Spleen (tissue), 11 donors: ENCODE data around the gene TIMM50. TPM values are rescaled to one million over a fixed set of nuclear protein-coding genes. Genes with fewer than 3 reads are reported as not detected.
A peak's percentile ranks its signal among the peaks of the same experiment; 100 is the strongest.

Experiments
- DNase-seq: peaks from one replicate; pipeline ENCODE4 v3.0.0-alpha.2; 2020
- H3K27ac ChIP-seq, 8 donors: fragments of 200-600 bp; sonication (generic) in 7 of 8; 1 replicate in 4 of 8; 2 replicates in 4 of 8; pipeline versions ENCODE4 v1.5.0 to v1.8.0; 2016 to 2021; ENCODE audit warnings: inconsistent platforms in 4 of 8, mild to moderate bottlenecking in 4 of 8, moderate library complexity in 1 of 8
- H3K27me3 ChIP-seq, 7 donors: fragments of 200-600 bp; sonication (generic) in 6 of 7; replicated peaks in 1 of 7; 1 replicate in 4 of 7; 2 replicates in 3 of 7; pipeline versions ENCODE4 v1.5.0 to v1.8.0; 2016 to 2021; ENCODE audit warnings: inconsistent platforms in 3 of 7, mild to moderate bottlenecking in 1 of 7
- H3K36me3 ChIP-seq, 6 donors: fragments of 200-600 bp; sonication (generic) in 5 of 6; 1 replicate in 4 of 6; 2 replicates in 2 of 6; pipeline versions ENCODE4 v1.5.0 to v1.8.0; 2016 to 2021; ENCODE audit warnings: inconsistent platforms in 2 of 6
- H3K4me1 ChIP-seq, 6 donors: fragments of 200-600 bp; sonication (generic) in 5 of 6; 1 replicate in 3 of 6; 2 replicates in 3 of 6; pipeline versions ENCODE4 v1.5.0 to v1.8.0; 2016 to 2021; ENCODE audit warnings: inconsistent platforms in 3 of 6
- H3K4me3 ChIP-seq, 8 donors: fragments of 200-600 bp; sonication (generic) in 7 of 8; 1 replicate in 4 of 8; 2 replicates in 4 of 8; pipeline versions ENCODE4 v1.5.0 to v1.8.0; 2016 to 2021; ENCODE audit warnings: inconsistent platforms in 4 of 8, mild to moderate bottlenecking in 4 of 8, moderate library complexity in 2 of 8
- H3K9me3 ChIP-seq, 8 donors: fragments of 200-600 bp; sonication (generic) in 7 of 8; 1 replicate in 4 of 8; 2 replicates in 4 of 8; pipeline versions ENCODE4 v1.5.0 to v1.8.0; 2016 to 2021; ENCODE audit warnings: inconsistent platforms in 4 of 8
- CTCF ChIP-seq, 11 experiments: fragments of 200-600 bp in 7 of 11; fragments of 450-650 bp in 4 of 11; sonication (generic) in 4 of 11; IDR thresholded peaks in 8 of 11; conservative IDR thresholded peaks in 3 of 11; 1 replicate in 7 of 11; 2 replicates in 4 of 11; pipeline versions ENCODE4 v1.4.0 to v1.8.0; 2016 to 2021; ENCODE audit warnings: antibody characterized with exemption in 11 of 11, inconsistent platforms in 4 of 11, mild to moderate bottlenecking in 1 of 11
- POLR2A ChIP-seq, 3 donors: fragments of 450-650 bp; IDR thresholded peaks; one replicate each; pipeline ENCODE4 v1.5.1; 2017; ENCODE audit warnings: antibody characterized with exemption in 3 of 3, mild to moderate bottlenecking in 1 of 3
- POLR2AphosphoS5 ChIP-seq, 3 donors: sonication (generic); formaldehyde crosslinking; IDR thresholded peaks; one replicate each; pipeline ENCODE4 v1.5.1; 2017; ENCODE audit warnings: antibody characterized with exemption in 3 of 3
- WGBS, 5 donors: extraction: QIAGEN DNeasy Blood & Tissue Kit in 3 of 5; methylation state at CpG; one replicate each; pipeline versions ENCODE4 v1.1.5 to v1.1.7; 2013 to 2018; 5-methylcytosine and 5-hydroxymethylcytosine counted together
- intact Hi-C: fragments of 100-400 bp; cut with DNase I; formaldehyde crosslinking; loops from one replicate; pipeline ENCODE4 v1.15.0; 2023; ENCODE audit warnings: low total_unique reads
- polyA plus RNA-seq, 3 donors: library from polyadenylated mRNA; stranded (reverse); fragments of 200-250 nt; gene quantifications; one replicate each; pipeline ENCODE4 v1.2.1, GENCODE V29; 2013
- total RNA-seq, 7 donors: library from RNA; depleted of rRNA in 3 of 7; stranded (reverse); fragments of >200 nt in 3 of 7; fragmentation: NEBNext Ultra II Directional in 4 of 7; extraction: Animal tissue kit (Norgen Biotek cat#: 25700) in 4 of 7; gene quantifications; one replicate each; pipeline versions ENCODE4 v1.1.0 to v1.2.1, GENCODE V29; 2016 to 2021
- donor health status: healthy with polysubstance abuse.
- donor health status: DM: no; HTN: no; CAD: no; lungs with moderate emphysema.
- donor health status: DM: no; HTN: no; CAD: no.
- donor health status: Bipolar disorder and iron deficiency.
- donor health status: healthy.
- donor health status: DM: no; HTN: no; CAD: no.
- donor health status: DM: yes; HTN: yes; CAD: no.

Gene TIMM50
- total and polyA plus RNA-seq, 10 donors: 30.3 to 51.5 (median 41.3) TPM

- TF ChIP-seq POLR2A (IDR thresholded peaks at IDR 0.05): no peak
- TF ChIP-seq POLR2AphosphoS5 (IDR thresholded peaks at IDR 0.05): no peak
- TF ChIP-seq CTCF (IDR thresholded peaks at IDR 0.05 in 8 of 11, conservative IDR thresholded peaks at IDR 0.05 in 3 of 11): no peak
- H3K27me3 ChIP-seq: no peaks in the 10 kb centered on the region
- DNase-seq: no peak
- intact Hi-C loops: no loop called here
- H3K4me3 ChIP-seq: peak overlapping the region; percentile 54 to 97 (median 92)
- peaks cover 21 to 67% (median 48%) of the 10 kb centered on the region in 6 donors for H3K4me1 ChIP-seq
- H3K9me3 ChIP-seq: no peaks in the 10 kb centered on the region
- WGBS, 5 donors: 32 to 63% (median 49%) methylated on average over 10 of the region's 10 CpGs
- H3K36me3 ChIP-seq: peaks cover 0 to 40% (median 28%) of the 10 kb centered on the region in 6 donors
- peak overlapping the region in 7 of 8 donors; percentile 20 to 94 (median 92) for H3K27ac ChIP-seq
These were observed 46.2 kb upstream of the TIMM50 start for GRCh38 chr19:39434123-39435076.

GRCh38 chr19:39435499-39436349, 44.9 kb upstream of the TIMM50 start, which contains the start of gene RPS16:
TSS of gene RPS16 (minus strand) at chr19:39435949. CDS start at chr19:39435895, 54 bp downstream.
- DNase-seq: peak; percentile 100
- H3K36me3 ChIP-seq: peaks cover 0 to 40% (median 28%) of the 10 kb centered on the region in 6 donors
- peak within 1 kb of the TSS; percentile 54 to 97 (median 92) for H3K4me3 ChIP-seq
- no peaks in the 10 kb centered on the region for H3K9me3 ChIP-seq
- TF ChIP-seq CTCF (IDR thresholded peaks at IDR 0.05 in 8 of 11, conservative IDR thresholded peaks at IDR 0.05 in 3 of 11) (peak in 3 of 11 experiments; percentile 13 to 37 (median 34)), POLR2AphosphoS5 (IDR thresholded peaks at IDR 0.05) (peak; percentile 99 to 100 (median 100)), POLR2A (IDR thresholded peaks at IDR 0.05) (peak; percentile 68 to 88 (median 82))
- H3K27me3 ChIP-seq: no peaks in the 10 kb centered on the region
- 0 to 1% (median 0%) methylated on average over 46 to 61 of the region's 61 CpGs for WGBS, 5 donors
- intact Hi-C loops: no loop called here
- H3K4me1 ChIP-seq: peaks cover 21 to 72% (median 53%) of the 10 kb centered on the region in 6 donors
- peak within 1 kb of the TSS; percentile 51 to 94 (median 91) for H3K27ac ChIP-seq

- 7 to 21% (median 20%) methylated on average over 2 of the region's 2 CpGs for WGBS, 5 donors
- H3K4me1 ChIP-seq: peaks cover 16 to 71% (median 48%) of the 10 kb centered on the region in 6 donors
- TF ChIP-seq CTCF (IDR thresholded peaks at IDR 0.05 in 8 of 11, conservative IDR thresholded peaks at IDR 0.05 in 3 of 11) (no peak), POLR2A (IDR thresholded peaks at IDR 0.05) (no peak), POLR2AphosphoS5 (IDR thresholded peaks at IDR 0.05) (no peak)
- H3K36me3 ChIP-seq: peaks cover 0 to 36% (median 28%) of the 10 kb centered on the region in 6 donors
- no peak for DNase-seq
- no peaks in the 10 kb centered on the region for H3K27me3 ChIP-seq
- H3K4me3 ChIP-seq: peak overlapping the region in 7 of 8 donors; percentile 82 to 97 (median 92)
- intact Hi-C loops: no loop called here
- H3K9me3 ChIP-seq: no peaks in the 10 kb centered on the region
- H3K27ac ChIP-seq: peak overlapping the region; percentile 51 to 94 (median 91)
These were observed 44.3 kb upstream of the TIMM50 start for GRCh38 chr19:39436350-39436716.
